CMK (cell line): ENCODE measurements around the gene LDB2.
"Not testable (repeated sequence)": the region's sequence is repeated elsewhere in the genome, so short reads cannot be mapped to it uniquely, and the experiment has no call there.

Experiments used
- DNase-seq: peaks from one replicate; pipeline ENCODE4 v3.0.0-alpha.2; 2010; ENCODE audit warnings: low read depth

Gene LDB2

GRCh38 chr4:16646459-16646858 is 252.0 kb downstream of the LDB2 start:
- DNase-seq = no peak

- no peak for DNase-seq
Observed at GRCh38 chr4:16643893-16644292, 254.6 kb downstream of the LDB2 start.

DNA sequence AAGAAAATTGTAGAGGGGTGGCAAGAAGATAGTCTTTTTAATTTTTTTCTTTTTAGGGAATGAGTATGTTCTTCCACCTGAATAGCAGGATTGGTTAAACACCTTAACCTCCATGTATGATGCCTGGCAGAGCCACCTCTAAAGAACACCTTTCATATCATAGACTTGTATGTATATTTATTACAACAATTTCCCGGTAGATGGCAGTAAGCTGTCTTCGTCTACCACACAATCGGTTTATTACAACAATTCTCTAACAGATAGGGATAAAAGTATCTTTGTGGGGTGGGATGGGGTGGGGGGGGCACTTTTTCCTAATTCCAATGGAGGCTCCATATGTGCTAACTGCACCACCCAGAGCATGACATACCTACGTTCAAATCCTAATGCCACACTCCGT is 255.5 kb downstream of the LDB2 start:
- no peak for DNase-seq

GRCh38 chr4:16641971-16642370 is 256.5 kb downstream of the LDB2 start:
- DNase-seq = no peak

- DNase-seq = no peak
Observed at GRCh38 chr4:16636912-16637630, 261.4 kb downstream of the LDB2 start.

DNA sequence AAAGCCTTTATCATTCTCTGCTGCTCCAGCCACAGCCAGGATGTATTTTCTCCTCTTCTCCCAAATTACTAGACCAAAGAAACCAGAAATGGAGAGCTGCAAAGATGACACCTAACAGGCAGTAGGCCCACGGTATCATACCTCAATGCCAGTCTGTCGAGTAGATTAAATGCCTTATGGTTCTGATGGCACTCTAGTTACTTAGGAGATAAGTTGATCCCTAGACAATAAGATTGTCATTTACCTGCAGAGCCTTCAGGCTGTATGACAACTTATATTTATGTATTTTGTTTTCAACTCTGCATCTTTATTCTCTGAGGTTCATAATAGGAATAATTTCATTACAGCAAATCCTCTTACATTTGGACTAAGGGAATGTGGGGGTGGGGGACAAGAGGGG is 262.1 kb downstream of the LDB2 start:
- DNase-seq = no peak

GRCh38 chr4:16629274-16629673 is 269.2 kb downstream of the LDB2 start:
- DNase-seq = not testable (repeated sequence)

GRCh38 chr4:16628835-16629234 is 269.6 kb downstream of the LDB2 start:
- not testable (repeated sequence) for DNase-seq

- DNase-seq = no peak
Observed at GRCh38 chr4:16627999-16628398, 270.4 kb downstream of the LDB2 start.

GRCh38 chr4:16626945-16627344 is 271.5 kb downstream of the LDB2 start:
- no peak for DNase-seq

- DNase-seq = no peak
Observed at GRCh38 chr4:16622826-16623225, 275.6 kb downstream of the LDB2 start.

GRCh38 chr4:16617435-16617834 is 281.0 kb downstream of the LDB2 start:
- no peak for DNase-seq

DNA sequence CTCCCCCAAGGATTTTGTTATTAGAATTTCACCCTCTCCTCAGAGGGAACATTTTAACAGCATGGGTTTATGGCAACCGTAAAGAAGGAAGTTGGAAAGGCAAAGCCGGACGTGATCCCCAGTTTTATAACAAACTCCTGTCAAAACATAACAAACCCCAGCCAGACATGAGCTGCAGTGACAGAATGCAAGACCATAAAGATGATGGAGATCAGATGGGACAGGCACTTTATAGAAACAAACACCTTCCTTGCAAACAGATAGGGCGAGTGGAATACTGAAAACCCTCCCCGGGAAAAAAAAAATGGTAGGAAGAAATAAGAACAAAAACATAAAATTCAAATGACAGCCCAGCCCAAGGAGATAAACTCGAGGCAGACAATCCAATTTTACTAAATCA is 281.4 kb downstream of the LDB2 start:
- no peak for DNase-seq

DNA sequence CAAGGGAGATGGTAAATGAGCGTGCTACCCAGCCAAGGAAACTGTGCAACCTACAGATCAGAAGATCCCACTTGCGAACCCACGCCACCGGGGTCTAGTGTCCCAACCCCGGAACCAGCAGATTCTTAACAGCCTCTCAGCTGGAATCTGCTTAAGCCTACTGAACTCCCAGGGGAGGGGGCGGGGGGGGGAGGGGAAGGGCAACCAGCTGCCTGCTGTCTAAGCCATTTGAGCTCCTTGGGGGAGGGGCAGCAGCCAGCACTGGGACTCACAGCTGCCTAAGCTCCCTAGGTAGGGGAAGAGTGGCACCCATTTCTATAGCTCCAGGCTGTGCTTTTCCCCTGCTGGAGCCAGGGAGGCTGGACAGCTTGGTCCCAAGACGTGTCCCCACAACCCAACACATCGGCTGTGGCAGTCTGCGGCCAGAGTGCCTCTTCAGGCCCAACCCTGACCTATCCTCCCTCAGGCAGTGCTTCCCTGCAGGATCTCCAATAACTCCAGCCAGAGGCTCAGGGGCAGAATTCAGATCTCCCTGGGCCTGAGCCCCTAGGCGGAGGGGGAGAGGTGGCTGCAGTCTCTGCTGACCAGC is 289.2 kb downstream of the LDB2 start:
- no peak for DNase-seq

- DNase-seq = no peak
Observed at GRCh38 chr4:16608611-16609125, 289.8 kb downstream of the LDB2 start.

- no peak for DNase-seq
Observed at GRCh38 chr4:16608123-16608522, 290.3 kb downstream of the LDB2 start.

- DNase-seq = no peak
Observed at GRCh38 chr4:16607241-16608066, 291.0 kb downstream of the LDB2 start.

DNA sequence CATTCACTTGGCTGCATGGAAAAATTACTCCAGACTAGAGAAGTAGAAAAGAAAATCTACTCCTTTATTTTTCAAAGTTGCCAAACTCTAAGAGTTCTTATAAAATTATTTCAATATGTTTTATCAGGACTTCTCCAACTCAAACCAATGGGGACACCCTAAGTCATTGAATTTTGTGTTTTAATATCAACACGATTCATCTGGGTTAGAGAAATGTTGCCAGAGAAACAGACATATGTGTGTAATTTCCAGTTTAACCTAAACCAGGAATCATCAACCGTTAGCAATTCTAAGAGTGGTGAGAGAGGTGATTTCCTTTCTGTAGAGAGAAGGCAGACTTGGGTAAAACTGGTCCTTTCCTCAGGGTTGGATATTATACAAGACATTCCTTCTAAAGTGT is 291.8 kb downstream of the LDB2 start:
- no peak for DNase-seq

GRCh38 chr4:16603178-16603577 is 295.3 kb downstream of the LDB2 start:
- no peak for DNase-seq

DNA sequence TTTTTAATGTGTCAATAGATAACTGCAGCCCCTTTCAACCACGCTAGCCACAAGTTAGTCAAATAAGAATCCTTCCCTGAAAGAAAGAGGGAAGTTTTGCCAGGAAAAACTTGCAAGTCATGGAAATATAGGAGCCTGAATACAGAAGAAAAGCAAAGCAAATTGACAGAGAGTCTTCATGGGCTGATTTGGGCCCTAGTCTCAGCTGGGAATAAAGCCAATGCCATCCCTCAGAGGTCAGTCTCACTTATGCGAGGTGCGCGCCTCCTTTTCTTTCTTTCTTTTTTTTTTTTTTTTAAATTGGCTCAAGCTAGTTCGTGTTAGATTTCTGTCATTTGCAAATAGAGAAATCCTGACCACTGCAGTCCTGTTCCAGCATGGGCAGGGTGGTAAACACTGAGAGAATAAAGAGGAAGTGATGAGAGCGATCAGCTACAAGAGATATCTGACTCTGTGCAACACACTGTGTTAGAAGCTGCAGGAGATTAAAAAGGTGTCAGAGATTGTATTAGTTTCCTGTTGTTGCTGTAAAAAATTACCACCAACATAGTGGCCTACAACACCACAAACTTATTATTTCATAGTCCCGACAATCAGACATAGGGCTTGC is 299.7 kb downstream of the LDB2 start:
- DNase-seq = no peak

- DNase-seq = no peak
Observed at GRCh38 chr4:16597845-16598596, 300.4 kb downstream of the LDB2 start.

DNA sequence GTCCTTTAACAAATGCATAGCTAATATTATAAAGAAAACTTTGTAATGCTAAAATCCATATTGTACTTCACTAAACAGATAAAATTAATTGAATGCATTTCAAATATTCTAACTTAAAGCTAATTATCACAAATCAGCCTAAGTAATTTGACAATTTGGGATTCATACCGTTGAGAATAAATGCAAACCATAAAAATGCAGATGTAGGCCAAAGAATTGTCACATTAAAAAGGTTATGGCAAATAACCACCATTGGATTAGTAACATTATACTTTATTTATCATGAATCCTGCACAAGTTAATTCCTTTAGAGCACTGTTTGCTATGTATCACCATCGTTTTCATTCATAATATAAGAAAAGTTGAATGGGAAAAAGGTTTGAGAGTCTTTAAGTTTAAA is 301.0 kb downstream of the LDB2 start:
- DNase-seq = no peak
